HG02852 (cell line): ENCODE measurements around the gene A1BG.
A peak's percentile ranks its signal among the peaks of the same experiment; 100 is the strongest.
"Not testable (repeated sequence)": the region's sequence is repeated elsewhere in the genome, so short reads cannot be mapped to it uniquely, and the experiment has no call there.

ENCODE experiments used
- ATAC-seq: cut with Tn5 transposase; IDR thresholded peaks from one replicate; pipeline ENCODE4 v1.9.1; 2021; ENCODE audit warnings: mild to moderate bottlenecking, moderate library complexity; ENCODE audit not compliant: unreplicated experiment

A1BG gene

DNA sequence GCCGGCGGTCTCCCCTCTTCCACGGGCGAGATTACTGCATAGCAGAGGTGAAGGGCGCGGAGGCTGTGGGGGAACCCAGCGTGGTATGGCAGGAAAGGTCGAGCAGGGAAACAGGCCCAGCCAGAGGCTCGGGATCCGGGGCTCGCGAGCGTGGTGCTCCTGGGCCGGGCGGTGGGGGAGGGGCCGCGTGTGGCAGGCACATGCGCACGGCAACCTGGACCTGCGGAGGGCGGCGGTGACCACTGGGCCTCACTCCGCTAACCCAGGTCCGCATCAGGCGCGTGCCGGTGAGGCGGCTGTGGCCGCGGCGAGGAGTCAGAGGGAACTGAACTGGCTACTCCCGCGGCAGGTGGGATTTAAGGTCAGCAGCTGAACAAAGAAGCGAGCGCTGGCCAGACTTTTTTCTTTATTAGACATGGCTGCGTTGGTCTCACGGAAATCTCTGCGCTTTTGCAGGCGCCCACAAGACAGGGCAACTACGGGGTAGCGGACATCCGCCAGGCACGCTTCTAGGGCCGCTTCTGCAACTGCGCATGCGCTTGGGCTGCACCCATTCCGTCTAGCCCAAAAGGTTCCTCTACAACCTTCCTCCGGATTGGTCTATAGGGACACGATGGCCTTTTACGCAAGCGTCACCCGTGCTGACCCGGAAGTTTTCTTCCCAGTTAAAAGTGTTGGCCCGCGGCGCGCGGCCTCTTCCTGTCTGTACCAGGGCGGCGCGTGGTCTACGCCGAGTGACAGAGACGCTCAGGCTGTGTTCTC lies 33.5 kb upstream of the A1BG start, which contains the start of gene RPS5:
RPS5 (plus strand) TSS at position 694 of the 762 bp plus-strand sequence. CDS start 869 bp downstream, outside the sequence.
- ATAC-seq, result peak; percentile 88

DNA sequence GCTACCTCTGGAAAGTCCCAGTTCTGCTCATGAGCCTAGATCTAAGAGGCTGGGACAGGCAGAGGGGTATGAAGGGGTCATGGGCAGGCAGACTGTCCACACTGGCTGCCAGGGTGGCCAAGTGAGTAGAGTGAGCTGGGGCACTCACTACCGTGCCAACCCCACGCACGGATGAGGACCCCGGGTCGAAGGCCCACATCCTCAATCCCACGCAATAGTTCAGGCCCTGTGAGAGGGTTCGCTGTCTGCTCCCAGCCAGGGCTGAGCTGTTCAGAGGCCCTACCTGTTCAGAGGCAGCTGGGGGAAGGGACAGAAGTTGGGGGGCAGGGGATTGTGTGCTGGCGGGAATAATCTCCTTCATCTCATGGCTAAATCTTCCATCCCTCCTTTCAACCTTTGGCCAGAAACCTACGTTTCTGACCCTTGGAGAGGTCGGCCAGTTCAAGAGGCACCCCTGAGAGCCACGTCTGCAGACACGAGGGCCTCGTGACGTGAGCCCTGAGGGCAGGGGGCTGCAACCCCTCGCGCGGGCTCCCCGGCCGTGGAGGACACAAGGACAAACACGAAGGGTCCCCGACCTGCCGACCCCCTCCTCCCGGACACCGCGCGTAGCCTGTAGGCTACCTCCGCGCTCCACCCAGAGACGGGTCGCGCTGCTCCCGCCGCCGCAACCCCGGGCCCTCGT lies 32.7 kb upstream of the A1BG start:
- peak; percentile 5 for ATAC-seq

GRCh38 chr19:58385313-58385890 lies 32.1 kb upstream of the A1BG start:
- no peak for ATAC-seq

- ATAC-seq, result no peak
Measured at GRCh38 chr19:58382997-58383603, 29.8 kb upstream of the A1BG start.

DNA sequence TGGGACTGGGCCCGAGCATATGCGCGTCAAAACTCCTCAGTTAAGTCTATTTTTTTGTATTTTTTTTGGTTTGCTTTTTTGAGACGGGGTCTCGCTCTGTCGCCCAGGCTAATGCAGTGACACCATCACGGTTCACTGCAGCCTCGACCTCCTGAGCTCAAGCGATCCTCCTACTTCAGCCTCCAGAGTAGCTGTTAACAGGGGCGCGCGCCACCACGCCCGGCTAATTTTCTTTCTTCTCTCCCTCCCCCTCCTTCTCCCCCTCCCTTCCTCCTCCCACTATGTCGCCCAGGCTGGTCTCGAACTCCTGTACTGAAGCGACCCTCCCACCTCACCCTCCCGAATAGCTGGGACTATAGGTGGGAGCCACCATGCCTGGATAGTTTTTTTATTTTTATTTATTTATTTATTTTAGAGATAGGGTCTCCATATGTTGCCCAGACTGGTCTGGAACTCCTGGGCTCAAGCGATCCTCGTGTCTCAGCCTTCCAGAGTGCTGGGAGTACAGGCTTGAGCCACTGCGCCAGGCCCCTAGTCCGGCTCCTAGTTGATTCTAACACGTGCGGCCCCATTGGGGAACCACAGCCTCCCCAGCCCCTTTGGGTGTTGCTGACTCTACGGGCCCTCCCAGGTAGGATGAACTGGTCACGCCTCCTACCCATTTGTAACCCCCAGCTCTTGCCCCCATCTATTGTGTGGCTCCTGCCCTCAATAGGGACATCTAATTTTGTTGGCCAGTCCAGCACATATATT lies 28.3 kb upstream of the A1BG start:
- no peak for ATAC-seq

- ATAC-seq, result peak; percentile 84
Measured at GRCh38 chr19:58380662-58381459, 27.6 kb upstream of the A1BG start, which contains the start of gene ZNF837. Gene ZNF837, minus strand, starts transcription at chr19:58381030. Its CDS starts 11,698 bp downstream, at chr19:58369332.

GRCh38 chr19:58380037-58380661 lies 26.9 kb upstream of the A1BG start:
- no peak for ATAC-seq

GRCh38 chr19:58379246-58379645 lies 26.0 kb upstream of the A1BG start:
- no peak for ATAC-seq

- ATAC-seq, result not testable (repeated sequence)
Measured at GRCh38 chr19:58376724-58377123, 23.4 kb upstream of the A1BG start.

- no peak for ATAC-seq
Measured at GRCh38 chr19:58374200-58374599, 20.9 kb upstream of the A1BG start.

DNA sequence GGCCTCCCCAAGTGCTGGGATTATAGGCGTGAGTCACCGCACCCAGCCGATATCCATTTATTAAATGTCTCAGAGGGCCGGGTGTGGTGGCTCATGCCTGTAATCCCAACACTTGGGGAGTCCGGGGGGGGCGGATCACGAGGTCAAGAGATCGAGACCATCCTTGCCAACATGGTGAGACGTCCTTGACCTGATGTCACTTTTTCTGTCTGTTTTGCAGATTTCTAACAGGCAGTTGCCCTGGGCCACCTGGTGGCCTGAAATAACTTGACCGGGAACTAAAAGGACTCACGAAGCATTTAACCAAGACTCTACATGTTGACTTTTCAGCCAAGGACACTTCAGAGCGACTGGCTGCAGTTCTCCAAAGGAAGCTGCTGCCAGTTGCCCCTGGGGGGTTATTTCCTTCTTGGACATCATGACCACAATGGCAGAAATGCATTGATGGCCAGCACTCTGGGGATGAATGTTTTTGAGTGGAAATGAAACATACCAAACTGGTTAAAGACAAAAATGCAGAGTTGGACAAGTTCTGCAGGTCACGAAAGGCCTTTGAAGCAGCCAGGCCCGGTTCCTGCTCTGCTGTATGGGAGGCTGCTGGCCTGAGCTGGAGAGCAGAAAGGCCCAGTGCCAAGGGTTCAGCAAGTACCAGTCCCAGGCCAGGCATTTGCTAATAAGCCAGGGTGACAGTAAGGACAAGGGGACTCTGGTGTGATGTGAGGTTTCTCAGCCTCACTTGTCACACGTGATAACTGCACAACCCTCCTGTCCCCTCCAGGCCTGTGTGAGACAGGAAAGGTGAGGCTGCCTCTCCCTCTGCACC lies 19.2 kb upstream of the A1BG start:
- ATAC-seq, result no peak

- ATAC-seq, result no peak
Measured at GRCh38 chr19:58368561-58369360, 15.5 kb upstream of the A1BG start.

DNA sequence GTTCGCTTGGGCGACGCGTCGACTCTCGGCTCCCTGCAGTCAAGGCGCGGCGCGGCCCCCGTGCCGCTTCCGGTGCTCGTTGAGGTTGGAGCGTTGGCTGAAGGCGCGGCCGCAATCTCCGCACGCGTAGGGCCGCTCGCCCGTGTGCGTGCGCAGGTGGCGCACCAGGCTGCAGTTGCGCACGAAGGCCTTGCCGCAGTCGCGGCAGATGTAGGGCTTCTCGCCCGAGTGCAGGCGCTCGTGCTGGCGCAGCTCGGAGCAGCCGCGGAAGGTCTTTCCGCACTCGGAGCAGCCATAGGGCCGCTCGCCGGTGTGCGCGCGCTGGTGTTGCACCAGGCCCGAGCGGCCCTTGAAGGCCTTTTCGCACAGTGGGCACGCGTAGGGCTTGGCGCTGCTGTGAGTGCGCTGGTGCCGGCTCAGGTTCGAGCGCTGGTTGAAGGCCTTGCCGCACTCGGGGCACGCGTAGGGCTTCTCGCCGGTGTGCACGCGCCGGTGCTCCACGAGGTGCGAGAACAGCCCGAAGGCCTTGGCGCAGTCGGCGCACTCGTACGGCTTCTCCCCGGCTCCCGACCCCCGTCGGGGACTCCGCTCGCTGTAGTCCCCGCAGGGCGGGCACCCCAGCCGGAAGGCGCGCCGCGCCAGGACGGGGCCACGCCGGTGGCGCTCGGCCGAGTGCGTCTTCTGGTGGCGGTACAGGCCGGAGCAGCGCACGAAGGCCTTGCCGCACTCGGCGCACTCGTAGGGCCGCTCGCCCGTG lies 14.6 kb upstream of the A1BG start:
- no peak for ATAC-seq

DNA sequence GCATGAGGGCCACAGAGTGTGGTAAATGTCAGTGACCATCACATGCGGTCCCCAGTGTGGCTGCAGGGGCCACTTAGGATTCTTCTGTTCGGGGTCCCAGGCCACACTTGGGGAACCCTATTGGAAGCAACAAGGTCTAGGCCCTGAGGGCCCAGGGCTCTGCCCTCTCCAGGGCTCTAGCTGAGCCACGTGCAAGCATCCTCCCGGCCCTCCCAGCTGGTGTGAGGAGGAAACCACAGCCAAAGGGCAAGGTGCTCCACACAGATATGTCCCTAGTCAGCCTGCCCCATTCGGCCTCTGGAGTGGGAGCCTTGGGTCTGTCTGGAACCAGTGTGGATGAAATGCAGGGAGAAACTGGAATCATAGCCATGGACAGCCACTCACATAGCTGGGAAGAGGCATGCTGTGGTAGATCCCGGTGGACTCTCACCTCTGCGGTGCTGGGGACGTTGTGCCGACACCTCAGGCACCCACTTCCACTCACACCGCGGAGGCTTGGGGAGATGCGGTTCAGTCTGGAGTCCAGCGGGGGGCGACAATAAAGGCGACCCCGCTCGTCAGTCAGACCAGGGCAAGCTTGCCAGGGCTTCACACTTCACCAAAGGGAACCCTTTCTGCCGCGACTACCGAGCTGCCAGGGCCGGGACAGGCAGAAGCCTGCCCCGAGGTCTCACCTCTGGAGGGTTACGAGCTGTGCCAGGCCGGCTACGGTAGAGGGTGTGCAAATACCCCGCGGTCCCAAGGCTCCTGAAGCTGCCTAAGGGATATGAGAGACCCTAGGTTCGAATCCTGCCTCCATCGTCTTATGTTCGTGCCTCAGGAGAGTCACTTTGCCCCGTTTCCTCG lies 13.5 kb upstream of the A1BG start:
- no peak for ATAC-seq

- ATAC-seq, result no peak
Measured at GRCh38 chr19:58364146-58364545, 10.9 kb upstream of the A1BG start.
